Fibroblast of villous mesenchyme (primary cell): ENCODE data around the gene MPPED1. TPM values are rescaled to one million over a fixed set of nuclear protein-coding genes. Genes with fewer than 3 reads are reported as not detected.

Experiments used
- DNase-seq: peaks from one replicate; pipeline ENCODE4 v3.0.0-alpha.2; 2010; ENCODE audit warnings: low read depth
- H3K4me3 ChIP-seq: 2 replicates; pipeline ENCODE4 v1.5.1; 2011; ENCODE audit warnings: low read depth, mild to moderate bottlenecking, low read length
- total RNA-seq: library from RNA; depleted of rRNA; stranded (reverse); fragments of >200 nt; gene quantifications from 2 replicates; pipeline ENCODE4 v1.2.3, GENCODE V29; 2012
- TF ChIP-seq, protein P1 (sequence below): IDR thresholded peaks from 2 replicates; pipeline ENCODE4 v1.5.1; 2012; ENCODE audit warnings: low read depth, mild to moderate bottlenecking, low read length; ENCODE audit not compliant: insufficient read depth

The MPPED1 gene
- total RNA-seq, 1 donor, result not detected

DNA sequence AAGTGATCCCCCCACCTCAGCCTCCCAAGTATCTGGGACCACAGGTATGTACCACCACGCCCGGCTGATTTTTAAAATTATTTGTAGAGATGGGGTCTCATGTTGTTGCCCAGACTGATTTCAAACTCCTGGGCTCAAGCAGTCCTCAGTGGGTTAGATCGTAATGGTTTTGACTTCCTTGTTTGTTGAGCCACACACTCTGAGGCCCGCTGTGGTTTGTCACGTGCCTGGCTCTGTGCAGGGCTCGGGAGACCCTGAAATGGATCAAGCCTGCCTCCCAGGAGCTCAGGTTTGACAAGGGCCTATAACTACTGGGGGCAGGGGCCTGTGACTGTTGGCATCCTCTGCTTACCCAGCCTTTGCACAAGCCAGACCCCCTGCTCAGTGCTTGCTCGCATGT lies 68.1 kb downstream of the MPPED1 start:
- no peak for DNase-seq
- TF ChIP-seq, protein P1, sequence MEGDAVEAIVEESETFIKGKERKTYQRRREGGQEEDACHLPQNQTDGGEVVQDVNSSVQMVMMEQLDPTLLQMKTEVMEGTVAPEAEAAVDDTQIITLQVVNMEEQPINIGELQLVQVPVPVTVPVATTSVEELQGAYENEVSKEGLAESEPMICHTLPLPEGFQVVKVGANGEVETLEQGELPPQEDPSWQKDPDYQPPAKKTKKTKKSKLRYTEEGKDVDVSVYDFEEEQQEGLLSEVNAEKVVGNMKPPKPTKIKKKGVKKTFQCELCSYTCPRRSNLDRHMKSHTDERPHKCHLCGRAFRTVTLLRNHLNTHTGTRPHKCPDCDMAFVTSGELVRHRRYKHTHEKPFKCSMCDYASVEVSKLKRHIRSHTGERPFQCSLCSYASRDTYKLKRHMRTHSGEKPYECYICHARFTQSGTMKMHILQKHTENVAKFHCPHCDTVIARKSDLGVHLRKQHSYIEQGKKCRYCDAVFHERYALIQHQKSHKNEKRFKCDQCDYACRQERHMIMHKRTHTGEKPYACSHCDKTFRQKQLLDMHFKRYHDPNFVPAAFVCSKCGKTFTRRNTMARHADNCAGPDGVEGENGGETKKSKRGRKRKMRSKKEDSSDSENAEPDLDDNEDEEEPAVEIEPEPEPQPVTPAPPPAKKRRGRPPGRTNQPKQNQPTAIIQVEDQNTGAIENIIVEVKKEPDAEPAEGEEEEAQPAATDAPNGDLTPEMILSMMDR, result no peak
- no peak overlapping the region for H3K4me3 ChIP-seq

DNA sequence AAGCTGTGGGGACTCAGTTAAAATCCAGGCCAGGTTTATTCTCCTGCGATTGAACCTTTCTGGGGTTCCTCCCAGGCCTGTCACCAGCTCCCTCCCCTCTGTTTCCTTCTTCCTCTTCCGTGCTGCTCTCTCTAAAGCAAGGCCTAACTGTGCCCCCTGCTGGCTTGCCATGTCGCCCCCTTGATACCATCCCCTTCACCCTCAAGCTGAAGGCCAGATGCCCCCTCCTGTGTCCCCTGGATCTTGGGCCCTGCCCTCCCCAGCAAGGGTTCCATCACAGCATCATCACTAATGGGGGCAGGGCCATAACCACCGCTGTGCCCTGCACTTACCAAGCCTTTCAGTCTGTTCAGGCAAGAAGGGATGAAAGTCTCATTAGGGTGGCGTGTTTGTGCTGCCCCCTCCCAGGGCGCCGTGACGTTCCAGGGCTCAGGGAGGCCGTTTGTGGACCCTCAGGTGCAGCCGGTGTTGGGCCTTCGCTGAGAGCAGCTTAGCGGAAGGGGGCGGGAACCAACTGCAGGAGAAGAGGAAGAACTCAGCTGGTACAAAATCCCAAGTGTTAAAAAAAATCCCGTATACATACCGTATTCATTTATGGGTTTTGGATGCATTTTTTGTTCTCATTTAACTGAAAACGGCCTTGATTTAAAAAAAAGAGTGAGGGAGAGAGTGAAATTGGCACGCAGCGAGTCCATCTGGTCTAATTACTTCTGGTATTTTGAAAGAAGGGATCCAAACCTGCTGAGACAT lies 69.9 kb downstream of the MPPED1 start:
- TF ChIP-seq, protein P1, result no peak
- no peak for DNase-seq
- no peak overlapping the region for H3K4me3 ChIP-seq

DNA sequence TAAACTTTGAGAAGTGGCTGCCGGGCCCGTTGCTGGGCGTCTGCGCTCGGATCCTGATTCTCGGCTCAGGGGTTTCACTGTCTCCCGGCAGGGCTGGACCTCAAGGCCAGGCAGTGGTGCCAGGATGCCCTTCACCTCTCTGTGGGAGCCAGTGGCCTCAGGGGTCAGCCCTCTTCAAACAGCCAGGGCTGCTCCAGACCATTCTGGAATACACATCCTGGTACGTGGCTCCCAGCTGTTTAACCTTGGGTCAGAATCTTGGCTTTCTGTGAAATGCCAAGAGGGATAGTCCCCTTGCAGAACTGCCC lies 70.5 kb downstream of the MPPED1 start:
- no peak for DNase-seq
- TF ChIP-seq, protein P1, result no peak
- no peak overlapping the region for H3K4me3 ChIP-seq

DNA sequence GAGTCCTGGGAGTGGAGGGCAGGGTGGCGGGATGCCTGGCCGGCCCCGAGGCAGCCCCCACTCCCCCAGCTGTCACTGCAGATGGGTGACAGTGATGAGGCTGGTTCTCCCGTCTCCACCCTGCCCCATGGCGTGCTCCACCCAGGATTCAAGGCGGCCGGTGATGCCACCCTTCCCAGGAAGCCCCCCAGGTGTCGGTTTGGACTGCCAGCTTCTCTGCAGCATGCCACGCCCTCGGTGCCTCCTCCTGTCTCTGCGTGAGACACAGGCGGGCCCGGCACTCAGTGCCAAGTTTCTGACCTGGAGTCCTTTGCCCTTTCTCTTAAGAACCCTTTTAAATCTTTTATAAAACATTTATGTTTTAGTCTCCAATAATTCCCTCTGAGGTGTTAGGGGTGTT lies 71.5 kb downstream of the MPPED1 start:
- DNase-seq, result no peak
- TF ChIP-seq, protein P1, result no peak
- no peak overlapping the region for H3K4me3 ChIP-seq

DNA sequence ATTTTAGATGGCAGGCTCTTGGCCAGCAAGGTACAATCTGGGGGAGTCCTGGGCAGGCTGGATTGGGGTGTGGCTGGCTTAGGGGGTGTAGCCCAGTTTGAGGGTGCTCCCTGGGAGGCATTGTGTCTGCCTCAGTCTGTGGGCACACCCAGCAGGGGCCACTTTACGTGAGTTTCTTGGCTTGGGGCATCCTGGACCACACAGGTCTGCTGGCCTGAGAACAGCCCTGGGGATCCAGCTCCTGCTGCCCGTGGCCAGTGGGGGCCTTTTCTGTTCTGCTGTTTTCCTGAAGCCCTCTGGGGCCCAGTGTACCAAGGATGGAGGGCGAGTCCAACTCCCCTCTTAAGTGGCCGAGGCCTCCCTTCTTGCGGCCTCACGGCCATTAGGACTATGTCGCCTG lies 71.9 kb downstream of the MPPED1 start:
- TF ChIP-seq, protein P1, result no peak
- DNase-seq, result no peak
- no peak overlapping the region for H3K4me3 ChIP-seq

DNA sequence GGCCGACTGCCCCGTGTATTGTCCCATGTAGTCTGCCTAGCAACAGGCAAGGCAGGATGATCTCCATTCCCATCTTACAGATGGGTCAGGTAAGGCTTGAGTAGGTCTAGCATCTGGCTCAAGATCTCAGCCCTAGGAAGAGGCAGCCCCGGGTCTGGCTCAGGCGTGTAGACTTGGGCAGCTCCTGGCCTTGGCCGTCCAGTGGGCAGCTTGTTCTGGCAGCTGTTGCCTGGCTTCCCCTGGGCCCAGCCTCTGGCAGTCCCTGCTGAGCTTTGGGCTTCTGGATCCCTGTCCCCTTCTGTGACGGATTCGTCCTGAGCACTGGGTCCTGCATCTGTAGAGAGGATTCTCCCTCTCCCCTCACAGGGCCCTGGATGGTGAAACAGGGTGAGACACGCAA lies 72.4 kb downstream of the MPPED1 start:
- no peak for DNase-seq
- TF ChIP-seq, protein P1, result no peak
- no peak overlapping the region for H3K4me3 ChIP-seq

DNA sequence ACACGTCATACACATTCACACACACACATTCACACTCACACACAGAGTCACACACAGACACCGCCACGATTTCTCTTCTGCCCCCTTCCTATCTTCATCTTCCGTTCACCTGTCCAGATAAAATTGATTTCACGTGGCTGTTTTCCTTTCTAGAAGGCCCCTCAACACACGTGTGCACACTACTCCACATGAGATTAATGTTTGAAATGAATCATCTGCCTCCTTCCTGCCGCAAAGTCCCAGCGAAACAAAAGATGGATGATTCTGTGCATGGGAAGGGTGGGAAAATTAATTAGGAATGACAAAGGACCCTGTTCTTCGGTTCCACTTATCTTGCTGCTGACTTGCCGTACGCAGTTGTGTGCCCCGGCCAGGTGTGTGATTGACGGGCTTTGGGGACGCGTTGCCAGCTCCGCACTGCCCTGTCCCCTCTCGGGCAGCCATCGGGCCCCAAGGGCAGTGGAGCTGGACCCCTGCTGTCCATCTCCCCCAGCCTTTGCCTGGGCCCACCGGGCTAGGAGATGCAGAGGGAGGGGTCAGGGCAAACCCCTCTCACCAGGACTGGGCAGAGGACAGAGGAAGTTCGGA lies 73.8 kb downstream of the MPPED1 start:
- H3K4me3 ChIP-seq, result no peak overlapping the region
- TF ChIP-seq, protein P1, result no peak
- DNase-seq, result no peak
